GM10847 (cell line): ENCODE measurements around the gene OPCML.

Experiments used
- POLR2A ChIP-seq: IDR thresholded peaks from 2 replicates; pipeline ENCODE4 v1.6.1; 2011; ENCODE audit not compliant: insufficient read length; ENCODE audit errors: extremely low read depth

The OPCML gene

GRCh38 chr11:133549826-133550225 lies 17.5 kb upstream of the OPCML start:
- TF ChIP-seq POLR2A: no peak

GRCh38 chr11:133548641-133549040 lies 16.3 kb upstream of the OPCML start:
- no peak for TF ChIP-seq POLR2A

GRCh38 chr11:133547808-133548494 lies 15.7 kb upstream of the OPCML start:
- TF ChIP-seq POLR2A: no peak

- no peak for TF ChIP-seq POLR2A
Measured at GRCh38 chr11:133545199-133545803, 13.0 kb upstream of the OPCML start.

- TF ChIP-seq POLR2A: no peak
Measured at GRCh38 chr11:133541720-133542095, 9.4 kb upstream of the OPCML start.

- TF ChIP-seq POLR2A: no peak
Measured at GRCh38 chr11:133541021-133541719, 8.9 kb upstream of the OPCML start.

- TF ChIP-seq POLR2A: no peak
Measured at GRCh38 chr11:133536198-133536597, 3.9 kb upstream of the OPCML start.

GRCh38 chr11:133533205-133533604 lies 904 bp upstream of the OPCML start:
- no peak for TF ChIP-seq POLR2A

- TF ChIP-seq POLR2A: no peak
Measured at GRCh38 chr11:133531458-133531857, 843 bp downstream of the OPCML start.

GRCh38 chr11:133530501-133530835 lies 1.8 kb downstream of the OPCML start:
- no peak for TF ChIP-seq POLR2A

GRCh38 chr11:133529807-133530500 lies 2.3 kb downstream of the OPCML start:
- no peak for TF ChIP-seq POLR2A

GRCh38 chr11:133526790-133527189 lies 5.5 kb downstream of the OPCML start:
- TF ChIP-seq POLR2A: no peak

GRCh38 chr11:133525976-133526375 lies 6.3 kb downstream of the OPCML start:
- no peak for TF ChIP-seq POLR2A

- no peak for TF ChIP-seq POLR2A
Measured at GRCh38 chr11:133524488-133524887, 7.8 kb downstream of the OPCML start.

GRCh38 chr11:133522344-133522743 lies 10.0 kb downstream of the OPCML start:
- no peak for TF ChIP-seq POLR2A

- no peak for TF ChIP-seq POLR2A
Measured at GRCh38 chr11:133521502-133521901, 10.8 kb downstream of the OPCML start.
